HG03342 (cell line): Measurements from ENCODE around the gene TMEM191C.
"Not testable (repeated sequence)": the region's sequence is repeated elsewhere in the genome, so short reads cannot be mapped to it uniquely, and the experiment has no call there.

Source experiments
- ATAC-seq: cut with Tn5 transposase; IDR thresholded peaks from one replicate; pipeline ENCODE4 v1.9.1; 2021; ENCODE audit warnings: mild to moderate bottlenecking, moderate library complexity; ENCODE audit not compliant: unreplicated experiment

TMEM191C gene

GRCh38 chr22:21445437-21446127 lies 21.6 kb upstream of the TMEM191C start:
- no peak for ATAC-seq

- no peak for ATAC-seq
Observed at GRCh38 chr22:21446128-21446826, 20.9 kb upstream of the TMEM191C start.

GRCh38 chr22:21446827-21447690 lies 20.1 kb upstream of the TMEM191C start:
- no peak for ATAC-seq

GRCh38 chr22:21447694-21448402 lies 19.3 kb upstream of the TMEM191C start:
- no peak for ATAC-seq

GRCh38 chr22:21448627-21449416 lies 18.4 kb upstream of the TMEM191C start:
- no peak for ATAC-seq

- no peak for ATAC-seq
Observed at GRCh38 chr22:21449531-21450319, 17.5 kb upstream of the TMEM191C start.

GRCh38 chr22:21450320-21450831 lies 16.8 kb upstream of the TMEM191C start:
- ATAC-seq: no peak

GRCh38 chr22:21450858-21451353 lies 16.3 kb upstream of the TMEM191C start:
- no peak for ATAC-seq

GRCh38 chr22:21451545-21452520 lies 15.4 kb upstream of the TMEM191C start:
- ATAC-seq: no peak

GRCh38 chr22:21452666-21453065 lies 14.5 kb upstream of the TMEM191C start:
- ATAC-seq: not testable (repeated sequence)

- ATAC-seq: not testable (repeated sequence)
Observed at GRCh38 chr22:21454998-21455333, 12.2 kb upstream of the TMEM191C start.

- ATAC-seq: no peak
Observed at GRCh38 chr22:21455334-21456089, 11.7 kb upstream of the TMEM191C start.

GRCh38 chr22:21457023-21457787 lies 10.0 kb upstream of the TMEM191C start:
- ATAC-seq: no peak

GRCh38 chr22:21462672-21463071 lies 4.5 kb upstream of the TMEM191C start:
- not testable (repeated sequence) for ATAC-seq

GRCh38 chr22:21468194-21469096 lies 1.3 kb downstream of the TMEM191C start:
- ATAC-seq: peak; percentile 75
